ENCODE data around the gene SKOR1. TPM values are rescaled to one million over a fixed set of nuclear protein-coding genes. Genes with fewer than 3 reads are reported as not detected.

SKOR1 gene
- total RNA-seq, 1 experiment from 2014 or later, result 0.13 TPM

DNA sequence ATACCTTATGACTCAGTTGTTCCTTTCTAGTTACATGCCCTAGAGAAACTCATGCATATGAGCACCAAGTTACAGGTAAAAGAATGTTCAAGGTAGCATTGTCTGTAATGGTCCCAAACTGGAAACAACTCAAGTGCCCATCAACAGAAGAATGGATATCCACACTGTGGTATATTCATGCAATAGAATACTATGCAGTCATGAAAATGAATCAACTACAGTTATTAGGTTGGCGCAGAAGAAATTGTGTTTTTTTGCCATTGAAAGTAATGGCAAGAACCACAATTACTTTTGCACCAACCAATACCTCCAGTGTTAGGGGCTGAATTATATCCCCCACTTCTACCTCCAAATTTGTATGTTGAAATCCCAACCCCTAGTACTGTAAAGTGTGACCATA is 24.2 kb downstream of the SKOR1 start:
- Histone ChIP-seq H3K79me2 (ENCODE audit: low read depth) (no peaks in the 10 kb centered on the region), H3K9me2 (ENCODE audit: insufficient read depth) (no peaks in the 10 kb centered on the region), H3K9me3 (ENCODE audit: insufficient read depth, low read depth) (no peaks in the 10 kb centered on the region), H3K36me3 (ENCODE audit: low read depth) (no peaks in the 10 kb centered on the region), H3K27me3 (ENCODE audit: insufficient read depth, low read depth) (no peaks in the 10 kb centered on the region), H3K4me1 (replicated peaks; ENCODE audit: insufficient read depth) (no peaks in the 10 kb centered on the region), H3K4me2 (no peak overlapping the region), H3F3A (ENCODE audit: insufficient read depth, low read depth) (no peaks in the 10 kb centered on the region; the same call in 1 of the 2 replicates), H4K20me1 (ENCODE audit: insufficient read depth) (no peaks in the 10 kb centered on the region), H3K4me3 (no peak overlapping the region), H3K27ac (no peak overlapping the region), H2AFZ (no peak overlapping the region)
- ChIA-PET POLR2A (ENCODE audit: unreplicated experiment) (no interaction called here), CTCF (no interaction called here)
- no peak for DNase-seq
- TF ChIP-seq CTCF (conservative IDR thresholded peaks at IDR 0.05) (no peak), EZH2 (IDR thresholded peaks at IDR 0.05; ENCODE audit: low read depth) (no peak)
- intact Hi-C loops (cut with micrococcal nuclease; ENCODE audit: unreplicated experiment), result no loop called here
- BruUV-seq (replicated peaks), result no TSS peak

DNA sequence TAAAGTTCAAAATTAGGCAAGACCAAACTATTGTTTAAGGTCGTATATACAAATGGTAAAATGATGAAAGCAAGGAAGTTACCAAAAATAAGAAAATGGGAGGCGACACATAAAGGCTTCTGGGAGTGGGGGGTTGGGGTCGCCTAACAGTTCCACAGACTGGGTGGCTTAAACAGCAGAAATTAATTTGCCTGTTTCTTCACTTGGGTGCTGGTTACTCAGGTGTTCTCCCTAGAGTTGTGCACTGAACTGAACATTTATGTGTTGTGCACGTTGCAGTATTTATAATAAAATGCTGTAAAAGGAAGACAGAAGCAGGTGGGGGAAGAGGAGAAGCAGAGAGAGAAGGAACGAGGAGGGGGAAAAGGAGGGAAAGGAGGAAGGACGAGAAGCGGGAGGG is 25.0 kb downstream of the SKOR1 start:
- Histone ChIP-seq H3K79me2 (ENCODE audit: low read depth) (no peaks in the 10 kb centered on the region), H3K27me3 (ENCODE audit: insufficient read depth, low read depth) (no peaks in the 10 kb centered on the region), H3K4me3 (no peak overlapping the region), H3K4me1 (replicated peaks; ENCODE audit: insufficient read depth) (no peaks in the 10 kb centered on the region), H3F3A (ENCODE audit: insufficient read depth, low read depth) (no peaks in the 10 kb centered on the region; the same call in 1 of the 2 replicates), H3K9me3 (ENCODE audit: insufficient read depth, low read depth) (no peaks in the 10 kb centered on the region), H3K9me2 (ENCODE audit: insufficient read depth) (no peaks in the 10 kb centered on the region), H3K36me3 (ENCODE audit: low read depth) (no peaks in the 10 kb centered on the region), H3K27ac (no peak overlapping the region), H3K4me2 (no peak overlapping the region), H2AFZ (no peak overlapping the region), H4K20me1 (ENCODE audit: insufficient read depth) (no peaks in the 10 kb centered on the region)
- ChIA-PET CTCF (interaction anchor here (0.7 kb wide), 1 partner anchor 1000 kb away, joined by 9 read pairs; no protein-coding TSS in a partner anchor), POLR2A (ENCODE audit: unreplicated experiment) (no interaction called here)
- intact Hi-C loops (cut with micrococcal nuclease; ENCODE audit: unreplicated experiment), result no loop called here
- no peak for DNase-seq
- TF ChIP-seq EZH2 (IDR thresholded peaks at IDR 0.05; ENCODE audit: low read depth) (no peak), CTCF (conservative IDR thresholded peaks at IDR 0.05) (no peak)
- no TSS peak for BruUV-seq (replicated peaks)

DNA sequence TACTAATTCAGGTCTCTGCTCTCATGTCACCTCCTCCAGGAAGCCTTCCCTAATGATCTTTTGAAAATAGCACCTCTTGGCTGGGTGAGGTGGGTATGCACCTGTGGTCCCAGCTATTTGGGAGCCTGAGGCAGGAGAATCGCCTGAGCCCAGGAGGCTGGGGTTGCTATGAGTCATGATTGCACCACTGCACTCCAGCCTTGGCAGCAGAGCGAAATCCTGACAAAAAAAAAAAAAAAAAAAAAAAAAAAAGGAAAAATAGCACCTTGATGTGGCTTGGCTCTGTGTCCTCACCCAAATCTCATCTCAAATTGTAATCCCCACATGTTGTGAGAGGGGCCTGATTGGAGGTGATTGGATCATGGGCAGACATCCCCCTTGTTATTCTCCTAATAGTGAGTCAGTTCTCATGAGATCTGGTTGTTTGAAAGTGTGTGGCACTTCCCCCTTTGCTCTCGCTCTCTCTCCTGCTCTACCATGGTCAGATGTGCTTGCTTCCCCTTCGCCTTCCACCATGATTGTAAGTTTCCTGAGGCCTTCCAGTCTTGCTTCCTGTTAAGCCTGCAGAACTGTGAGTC is 25.8 kb downstream of the SKOR1 start:
- Histone ChIP-seq H3K9me3 (ENCODE audit: insufficient read depth, low read depth) (no peaks in the 10 kb centered on the region), H3K36me3 (ENCODE audit: low read depth) (no peaks in the 10 kb centered on the region), H3K4me3 (no peak overlapping the region), H3K4me2 (no peak overlapping the region), H3K27me3 (ENCODE audit: insufficient read depth, low read depth) (no peaks in the 10 kb centered on the region), H2AFZ (no peak overlapping the region), H3K27ac (0 out of 2 replicates have a peak overlapping the region, but pooled peaks have one; percentile 32), H3K4me1 (replicated peaks; ENCODE audit: insufficient read depth) (no peaks in the 10 kb centered on the region), H3F3A (ENCODE audit: insufficient read depth, low read depth) (no peaks in the 10 kb centered on the region; the same call in 1 of the 2 replicates), H4K20me1 (ENCODE audit: insufficient read depth) (no peaks in the 10 kb centered on the region), H3K79me2 (ENCODE audit: low read depth) (no peaks in the 10 kb centered on the region), H3K9me2 (ENCODE audit: insufficient read depth) (no peaks in the 10 kb centered on the region)
- TF ChIP-seq EZH2 (IDR thresholded peaks at IDR 0.05; ENCODE audit: low read depth) (no peak), CTCF (conservative IDR thresholded peaks at IDR 0.05) (no peak)
- DNase-seq, result peak; percentile 39 to 54
- ChIA-PET POLR2A (ENCODE audit: unreplicated experiment) (no interaction called here), CTCF (interaction anchor here (0.7 kb wide), 2 partner anchors 16 to 1001 kb away, joined by 3 to 9 read pairs; no protein-coding TSS in a partner anchor)
- intact Hi-C loops (cut with micrococcal nuclease; ENCODE audit: unreplicated experiment), result no loop called here
- BruUV-seq (replicated peaks), result no TSS peak

Measured in PC-9 (cell line).